Measurements from ENCODE around the gene CACNA2D2. TPM values are rescaled to one million over a fixed set of nuclear protein-coding genes. Genes with fewer than 3 reads are reported as not detected.

The CACNA2D2 gene
- polyA plus RNA-seq, 4 donors = 13.3 to 18.6 (median 16.3) TPM

GRCh38 chr3:50502584-50503423 lies 630 bp downstream of the CACNA2D2 start:
- DNase-seq (ENCODE audit: low read depth in 4 of 4, low spot score in 2 of 4) = no peak

DNA sequence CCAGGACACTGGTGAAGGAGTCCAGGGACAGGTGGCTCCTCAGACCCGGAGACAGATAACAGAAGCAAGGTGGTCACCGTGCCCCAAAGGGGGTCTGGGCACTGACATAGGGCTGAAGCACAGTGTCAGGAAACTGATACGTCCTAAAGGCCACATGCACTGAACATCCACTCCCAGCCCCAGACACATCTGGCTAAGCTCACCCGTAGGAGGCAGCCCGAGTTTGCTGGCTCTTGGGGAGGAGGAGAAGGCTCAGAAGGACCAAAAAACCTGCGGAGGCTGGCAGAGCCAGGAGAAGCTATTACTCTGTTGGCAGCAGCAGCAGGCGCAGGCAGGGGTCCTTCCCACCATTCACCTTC lies 1.2 kb downstream of the CACNA2D2 start:
- DNase-seq (ENCODE audit: low read depth in 4 of 4, low spot score in 2 of 4) = no peak

- DNase-seq (ENCODE audit: low read depth in 4 of 4, low spot score in 2 of 4) = no peak
These were observed 7.6 kb downstream of the CACNA2D2 start for GRCh38 chr3:50495609-50496423.

GRCh38 chr3:50494126-50494525 lies 9.3 kb downstream of the CACNA2D2 start:
- DNase-seq (ENCODE audit: low read depth in 4 of 4, low spot score in 2 of 4) = no peak

DNA sequence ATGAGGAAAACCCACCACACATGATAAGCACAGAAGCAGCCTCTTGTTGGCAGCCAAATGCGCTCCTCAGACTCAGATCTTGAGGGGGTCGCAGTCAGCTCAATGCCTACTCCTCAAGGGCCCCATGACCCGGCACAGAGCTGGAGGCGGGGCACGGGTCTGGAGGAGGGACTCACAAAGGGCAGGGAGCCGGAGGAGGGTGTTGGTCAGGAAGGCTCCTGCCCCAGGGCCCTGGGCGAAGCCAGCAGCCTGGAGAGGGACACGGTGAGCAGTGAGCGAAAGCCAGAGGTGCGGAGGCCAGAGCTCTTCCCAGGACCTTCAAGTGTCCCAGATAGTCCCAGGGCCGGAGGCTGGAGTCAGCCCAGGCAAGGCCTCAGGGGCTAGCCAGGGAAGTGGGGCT lies 9.8 kb downstream of the CACNA2D2 start:
- DNase-seq (ENCODE audit: low read depth in 4 of 4, low spot score in 2 of 4) = no peak

DNA sequence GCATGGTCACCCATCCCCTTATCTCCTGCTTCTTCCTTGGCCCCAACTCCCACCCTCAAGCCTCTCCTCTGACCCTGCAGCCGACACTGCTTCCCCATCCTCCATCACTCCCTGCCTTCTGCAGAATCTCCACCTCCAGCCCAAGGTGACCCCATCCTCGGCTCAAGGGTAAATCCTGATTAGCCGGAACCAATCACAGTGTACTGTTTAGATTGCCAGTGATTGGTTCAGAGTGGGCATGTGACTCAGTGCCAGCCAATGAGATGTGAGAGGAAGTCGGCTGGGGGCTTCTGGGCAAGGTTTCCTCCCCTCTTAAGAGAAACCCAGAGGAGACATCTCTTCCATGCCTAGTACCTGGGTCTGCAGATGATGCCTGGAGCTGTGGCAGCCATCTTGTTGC lies 10.3 kb downstream of the CACNA2D2 start:
- DNase-seq (ENCODE audit: low read depth in 4 of 4, low spot score in 2 of 4) = no peak

DNA sequence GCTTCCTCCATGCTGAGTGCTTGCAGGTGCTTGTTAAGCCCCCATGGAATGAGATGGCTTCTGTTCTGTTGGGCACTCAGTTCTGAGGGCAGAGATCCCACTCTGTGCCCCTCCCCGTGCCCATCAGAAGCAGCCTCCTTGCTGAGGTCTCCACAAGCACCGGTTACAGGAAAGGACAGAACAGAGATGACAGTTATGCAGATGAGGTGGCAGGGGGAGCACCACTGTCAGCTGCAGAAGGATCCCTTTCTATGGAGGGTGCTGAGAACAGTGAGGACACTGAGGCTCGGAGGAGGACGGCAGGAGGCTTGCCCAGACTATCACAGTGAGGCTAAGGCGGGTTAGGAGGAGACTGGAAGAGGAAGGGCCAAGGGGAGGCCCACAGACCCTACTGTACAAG lies 12.4 kb downstream of the CACNA2D2 start:
- DNase-seq (ENCODE audit: low read depth in 4 of 4, low spot score in 2 of 4) = no peak

GRCh38 chr3:50490424-50490823 lies 13.0 kb downstream of the CACNA2D2 start:
- DNase-seq (ENCODE audit: low read depth in 4 of 4, low spot score in 2 of 4) = no peak

DNA sequence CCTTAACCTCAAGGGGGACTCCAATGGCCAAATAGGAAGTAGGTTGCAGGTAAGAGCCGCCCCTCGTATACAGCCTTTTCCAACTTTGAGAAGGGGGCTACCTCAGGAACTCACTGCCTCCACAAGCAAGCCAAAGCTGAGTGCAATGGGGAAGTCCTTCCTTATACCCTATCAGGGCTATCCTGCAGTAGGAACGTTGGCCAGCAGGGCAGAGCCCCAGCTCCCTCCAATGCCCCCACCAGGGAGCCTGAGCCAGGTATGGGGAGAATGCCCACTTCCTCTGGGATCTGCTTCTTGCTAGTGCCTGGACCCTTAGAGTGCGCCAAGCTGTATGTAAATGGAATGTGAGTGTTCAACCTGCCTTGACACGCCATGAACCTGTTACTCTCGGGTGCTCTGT lies 16.3 kb downstream of the CACNA2D2 start:
- no peak for DNase-seq (ENCODE audit: low read depth in 4 of 4, low spot score in 2 of 4)

GRCh38 chr3:50486219-50486888 lies 17.1 kb downstream of the CACNA2D2 start:
- DNase-seq (ENCODE audit: low read depth in 4 of 4, low spot score in 2 of 4) = no peak

DNA sequence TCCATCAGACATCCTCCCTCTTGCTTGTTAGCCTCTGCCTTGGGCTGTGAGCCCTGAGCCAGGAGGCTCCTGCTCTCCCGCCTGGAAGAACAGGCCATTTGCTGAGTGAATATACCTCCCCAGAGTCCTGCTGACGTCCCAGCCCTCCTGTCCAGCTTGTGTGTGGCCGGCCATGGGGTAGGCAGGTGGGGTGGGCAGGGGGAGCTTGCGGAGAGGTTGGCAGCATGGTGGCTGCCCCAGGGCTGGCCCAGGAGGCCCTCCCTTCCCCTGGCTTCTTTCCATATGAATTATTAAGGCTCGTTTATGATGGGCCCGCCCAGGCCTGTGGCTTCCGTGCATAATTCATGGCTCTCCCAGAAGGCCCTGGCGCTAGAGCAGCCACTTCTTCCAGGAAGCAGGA lies 18.7 kb downstream of the CACNA2D2 start:
- no peak for DNase-seq (ENCODE audit: low read depth in 4 of 4, low spot score in 2 of 4)

- DNase-seq (ENCODE audit: low read depth in 4 of 4, low spot score in 2 of 4) = no peak
These were observed 20.1 kb downstream of the CACNA2D2 start for GRCh38 chr3:50483374-50483773.

GRCh38 chr3:50481992-50482391 lies 21.4 kb downstream of the CACNA2D2 start:
- no peak for DNase-seq (ENCODE audit: low read depth in 4 of 4, low spot score in 2 of 4)

- no peak for DNase-seq (ENCODE audit: low read depth in 4 of 4, low spot score in 2 of 4)
These were observed 23.0 kb downstream of the CACNA2D2 start for GRCh38 chr3:50480471-50480870.

- DNase-seq (ENCODE audit: low read depth in 4 of 4, low spot score in 2 of 4) = no peak
These were observed 23.9 kb downstream of the CACNA2D2 start for GRCh38 chr3:50479523-50479922.

DNA sequence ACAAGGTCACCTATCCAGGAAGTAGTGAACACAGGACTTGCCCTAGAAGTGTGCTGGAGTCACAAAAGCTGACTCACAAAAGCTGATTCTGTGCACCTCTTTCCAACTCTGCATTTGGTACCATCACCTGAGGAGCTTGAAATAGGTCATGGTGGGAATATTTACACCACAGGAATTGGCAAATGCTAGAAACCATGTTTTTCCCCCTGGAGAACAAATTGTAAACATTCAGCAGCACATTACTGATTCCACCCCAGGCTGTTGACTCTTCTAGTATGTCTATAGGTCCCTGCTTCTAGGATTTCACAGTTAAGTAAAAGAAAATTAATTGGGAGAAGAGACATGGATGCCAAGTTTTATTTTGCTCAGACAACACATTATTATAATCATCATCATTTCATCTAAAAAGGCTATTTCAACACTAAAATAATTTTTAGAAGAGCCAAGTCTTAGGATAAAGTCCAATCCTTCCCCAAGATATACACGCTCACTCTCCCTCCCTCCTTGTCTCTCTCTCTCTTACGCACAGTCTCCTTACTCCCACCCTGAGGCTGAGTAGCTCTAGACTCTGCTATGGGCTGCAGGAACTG lies 24.7 kb downstream of the CACNA2D2 start:
- no peak for DNase-seq (ENCODE audit: low read depth in 4 of 4, low spot score in 2 of 4)

DNA sequence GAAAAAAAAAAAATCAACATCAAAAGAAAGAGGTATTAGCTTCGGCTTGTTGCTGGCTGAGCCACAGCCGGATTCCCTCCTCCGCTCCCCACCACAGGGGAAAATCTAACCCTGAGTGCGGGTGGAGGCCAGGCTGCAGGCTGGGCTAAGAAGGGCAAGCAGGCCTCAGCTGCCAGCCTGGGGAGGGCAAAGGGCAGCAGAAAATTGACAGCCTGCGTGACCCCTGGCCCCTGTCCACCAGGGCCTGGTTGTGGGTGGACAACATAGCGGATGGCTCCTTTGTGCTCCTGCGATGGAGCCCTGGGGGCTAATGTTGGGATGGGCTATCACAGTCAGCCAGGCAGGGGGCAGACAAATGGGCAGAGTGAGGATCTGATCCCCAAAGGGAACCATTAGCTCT lies 25.4 kb downstream of the CACNA2D2 start:
- no peak for DNase-seq (ENCODE audit: low read depth in 4 of 4, low spot score in 2 of 4)

DNA sequence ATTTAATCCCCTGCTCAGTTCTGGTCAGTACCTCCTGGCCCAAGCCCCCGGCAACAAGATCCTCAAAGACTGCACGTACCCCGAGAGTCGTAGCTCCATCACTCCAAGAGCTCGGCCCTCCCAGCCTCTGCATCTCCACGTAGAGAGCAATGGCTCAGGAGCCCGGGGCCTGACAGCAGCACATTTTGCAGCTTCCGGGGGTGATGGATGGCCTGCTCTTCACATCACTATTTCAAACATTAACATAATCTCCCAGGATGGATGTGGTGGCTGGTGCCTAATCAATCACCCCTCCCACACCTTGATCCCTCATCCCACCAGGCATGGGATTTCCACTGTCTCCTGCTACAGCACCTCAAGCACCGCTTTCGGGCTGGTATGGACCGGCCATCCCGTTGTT lies 28.1 kb downstream of the CACNA2D2 start:
- no peak for DNase-seq (ENCODE audit: low read depth in 4 of 4, low spot score in 2 of 4)

DNA sequence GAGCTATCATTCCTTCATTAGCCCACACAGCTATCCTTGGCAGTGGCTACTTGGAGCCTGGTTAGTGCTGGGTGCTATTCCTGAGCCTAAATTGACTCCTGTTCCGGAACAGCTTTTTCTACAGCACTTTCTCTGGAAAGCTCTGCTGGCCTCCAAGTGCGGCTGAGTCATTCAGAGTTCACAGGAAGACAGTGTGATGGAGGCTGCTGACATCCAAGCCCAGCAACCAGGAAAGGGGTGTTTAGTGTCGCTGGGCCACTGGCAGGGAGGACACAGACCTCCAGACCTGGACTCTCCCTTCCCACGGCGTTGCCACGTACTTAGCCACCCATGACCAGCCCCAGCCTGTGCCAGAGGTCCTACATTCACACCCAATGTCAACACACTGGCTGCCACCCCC lies 28.7 kb downstream of the CACNA2D2 start:
- DNase-seq (ENCODE audit: low read depth in 4 of 4, low spot score in 2 of 4) = no peak

GRCh38 chr3:50473768-50474167 lies 29.7 kb downstream of the CACNA2D2 start:
- no peak for DNase-seq (ENCODE audit: low read depth in 4 of 4, low spot score in 2 of 4)

DNA sequence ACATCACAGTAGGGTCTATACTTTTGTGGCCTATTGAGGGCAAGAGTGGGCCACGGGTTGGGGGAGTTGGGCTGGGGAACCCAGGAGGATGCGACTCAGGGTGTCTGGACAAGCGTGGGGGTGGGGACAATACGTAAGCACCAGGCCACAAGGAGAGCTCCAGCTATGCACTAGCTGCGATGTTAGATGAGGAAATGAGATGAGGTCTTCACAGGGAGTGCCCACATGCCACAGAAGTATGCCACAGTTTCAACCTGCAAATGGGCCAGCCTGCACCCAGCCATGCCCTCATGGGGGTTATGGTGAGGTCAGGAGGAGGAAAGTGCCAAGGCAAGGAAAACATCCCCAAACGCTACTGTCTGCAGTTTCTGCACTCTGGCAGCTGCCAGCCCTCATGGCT lies 30.5 kb downstream of the CACNA2D2 start:
- DNase-seq (ENCODE audit: low read depth in 4 of 4, low spot score in 2 of 4) = no peak
